Fibroblast of skin of right biceps (primary cell): ENCODE results near the gene LYRM2.

Experiments used
- DNase-seq: peaks from one replicate; pipeline ENCODE4 v3.0.0-alpha.2; 2013

The LYRM2 gene

GRCh38 chr6:89638320-89639195 is at the start of gene LYRM2:
LYRM2 (minus strand) TSS chr6:89638747; CDS start chr6:89638716, 31 bp downstream.
- peak; percentile 92 for DNase-seq

GRCh38 chr6:89688328-89688727 is 49.8 kb upstream of the LYRM2 start:
- DNase-seq, result no peak

- DNase-seq, result no peak
These were observed 46.8 kb upstream of the LYRM2 start for GRCh38 chr6:89685311-89685710.

GRCh38 chr6:89682991-89683390 is 44.4 kb upstream of the LYRM2 start:
- no peak for DNase-seq

- DNase-seq, result no peak
These were observed 43.5 kb upstream of the LYRM2 start for GRCh38 chr6:89681983-89682564.

- DNase-seq, result no peak
These were observed 42.0 kb upstream of the LYRM2 start for GRCh38 chr6:89680551-89680950.

GRCh38 chr6:89680150-89680549 is 41.6 kb upstream of the LYRM2 start:
- no peak for DNase-seq

GRCh38 chr6:89679215-89680120 is 40.9 kb upstream of the LYRM2 start:
- DNase-seq, result no peak

GRCh38 chr6:89678531-89678930 is 40.0 kb upstream of the LYRM2 start:
- no peak for DNase-seq

GRCh38 chr6:89675949-89676748 is 37.6 kb upstream of the LYRM2 start:
- peak; percentile 49 for DNase-seq

GRCh38 chr6:89670935-89671565 is 32.5 kb upstream of the LYRM2 start:
- no peak for DNase-seq

GRCh38 chr6:89669002-89669401 is 30.5 kb upstream of the LYRM2 start:
- DNase-seq, result peak; percentile 7

GRCh38 chr6:89667872-89668556 is 29.5 kb upstream of the LYRM2 start:
- peak; percentile 50 for DNase-seq

- DNase-seq, result no peak
These were observed 24.2 kb upstream of the LYRM2 start for GRCh38 chr6:89662659-89663223.

GRCh38 chr6:89661559-89661958 is 23.0 kb upstream of the LYRM2 start:
- DNase-seq, result no peak

- DNase-seq, result no peak
These were observed 22.4 kb upstream of the LYRM2 start for GRCh38 chr6:89660981-89661380.

GRCh38 chr6:89657445-89658158 is 19.1 kb upstream of the LYRM2 start:
- no peak for DNase-seq

GRCh38 chr6:89655122-89655521 is 16.6 kb upstream of the LYRM2 start:
- DNase-seq, result peak; percentile 16

GRCh38 chr6:89650579-89650978 is 12.0 kb upstream of the LYRM2 start:
- no peak for DNase-seq

- DNase-seq, result no peak
These were observed 11.1 kb upstream of the LYRM2 start for GRCh38 chr6:89649682-89650081.
